HepG2 (cell line): ENCODE data around the gene MAP3K14. TPM values are rescaled to one million over a fixed set of nuclear protein-coding genes. Genes with fewer than 3 reads are reported as not detected.

Source experiments
- AHR ChIP-seq: IDR thresholded peaks from 2 replicates; pipeline ENCODE4 v1.6.1; 2018; ENCODE audit warnings: missing genetic modification reagents, missing compliant biosample characterization
- ELF1 ChIP-seq: sonication (generic); formaldehyde crosslinking; IDR thresholded peaks from 2 replicates; pipeline ENCODE4 v1.4.0; 2020; ENCODE audit warnings: missing genetic modification reagents
- ELF3 ChIP-seq: IDR thresholded peaks from 2 replicates; pipeline ENCODE4 v1.6.1; 2016; ENCODE audit warnings: missing genetic modification reagents, missing compliant biosample characterization
- ETV5 ChIP-seq: IDR thresholded peaks from 2 replicates; pipeline ENCODE4 v1.6.1; 2018; ENCODE audit warnings: missing biosample characterization, missing genetic modification reagents, inconsistent platforms, borderline replicate concordance
- GABPA ChIP-seq, 2 experiments: IDR thresholded peaks; 2 replicates each; pipeline ENCODE4 v1.6.1; 2011 to 2016; ENCODE audit warnings: low read depth in 2 of 2, low read length in 1 of 2, missing biosample characterization in 1 of 2, missing genetic modification characterization in 1 of 2
- KAT2B ChIP-seq: fragments of 150-350 bp; IDR thresholded peaks from 2 replicates; pipeline ENCODE4 v1.6.1; 2014; ENCODE audit warnings: low read depth, low read length, borderline replicate concordance
- KLF6 ChIP-seq: IDR thresholded peaks from 2 replicates; pipeline ENCODE4 v1.8.0; 2016; ENCODE audit warnings: missing biosample characterization, missing genetic modification reagents
- MTF2 ChIP-seq: sonication (generic); formaldehyde crosslinking; IDR thresholded peaks from 2 replicates; pipeline ENCODE4 v1.5.0; 2020; ENCODE audit warnings: missing genetic modification reagents, borderline replicate concordance
- RXRA ChIP-seq: sonication (generic); formaldehyde crosslinking; IDR thresholded peaks from 2 replicates; pipeline ENCODE4 v1.5.1; 2020; ENCODE audit warnings: missing genetic modification reagents
- ZBTB38 ChIP-seq: sonication (generic); formaldehyde crosslinking; IDR thresholded peaks from 2 replicates; pipeline ENCODE4 v1.5.1; 2020; ENCODE audit warnings: mild to moderate bottlenecking, missing genetic modification reagents
- ZFX ChIP-seq: sonication (generic); formaldehyde crosslinking; IDR thresholded peaks from 2 replicates; pipeline ENCODE4 v1.4.0; 2020; ENCODE audit warnings: mild to moderate bottlenecking, low read depth, missing genetic modification reagents, moderate library complexity
- ZNF614 ChIP-seq: IDR thresholded peaks from 2 replicates; pipeline ENCODE4 v1.6.1; 2018; ENCODE audit warnings: missing biosample characterization, missing genetic modification reagents, inconsistent platforms, borderline replicate concordance
- polyA plus RNA-seq, 8 experiments: library from polyadenylated mRNA; depleted of rRNA in 3 of 8; stranded (reverse) in 7 of 8; unstranded in 1 of 8; fragments of >200 nt; fragmentation: Illumina TruSeq in 4 of 8; extraction: Trizol in 4 of 8; gene quantifications; 2 replicates each; pipeline versions ENCODE4 v1.2.1 to v1.2.3, GENCODE V29; 2011 to 2016; ENCODE audit warnings: low read depth in 4 of 8, missing spikeins in 1 of 8, mixed read lengths in 1 of 8; ENCODE audit not compliant: insufficient read depth in 1 of 8
- total RNA-seq, 5 experiments: library from RNA; depleted of rRNA; stranded (reverse); fragments of >200 nt; fragmentation: Illumina TruSeq; extraction: Trizol; gene quantifications; 2 replicates each; pipeline ENCODE4 v1.2.3, GENCODE V29; 2016; ENCODE audit warnings: low read depth in 1 of 5
- TF ChIP-seq, protein P1 (sequence below): sonication (generic); formaldehyde crosslinking; IDR thresholded peaks from 2 replicates; pipeline ENCODE4 v1.5.1; 2020; ENCODE audit warnings: mild to moderate bottlenecking, missing genetic modification reagents, moderate library complexity
- TF ChIP-seq, protein P2 (sequence below): sonication (generic); formaldehyde crosslinking; IDR thresholded peaks from 2 replicates; pipeline ENCODE4 v1.5.1; 2020; ENCODE audit warnings: missing genetic modification reagents, mild to moderate bottlenecking, borderline replicate concordance

Gene MAP3K14
- total and polyA plus RNA-seq, 2 of the 13 experiments (the other 11 are each of a cell fraction or from before 2014, with no cell fraction given): 2.6 TPM

DNA sequence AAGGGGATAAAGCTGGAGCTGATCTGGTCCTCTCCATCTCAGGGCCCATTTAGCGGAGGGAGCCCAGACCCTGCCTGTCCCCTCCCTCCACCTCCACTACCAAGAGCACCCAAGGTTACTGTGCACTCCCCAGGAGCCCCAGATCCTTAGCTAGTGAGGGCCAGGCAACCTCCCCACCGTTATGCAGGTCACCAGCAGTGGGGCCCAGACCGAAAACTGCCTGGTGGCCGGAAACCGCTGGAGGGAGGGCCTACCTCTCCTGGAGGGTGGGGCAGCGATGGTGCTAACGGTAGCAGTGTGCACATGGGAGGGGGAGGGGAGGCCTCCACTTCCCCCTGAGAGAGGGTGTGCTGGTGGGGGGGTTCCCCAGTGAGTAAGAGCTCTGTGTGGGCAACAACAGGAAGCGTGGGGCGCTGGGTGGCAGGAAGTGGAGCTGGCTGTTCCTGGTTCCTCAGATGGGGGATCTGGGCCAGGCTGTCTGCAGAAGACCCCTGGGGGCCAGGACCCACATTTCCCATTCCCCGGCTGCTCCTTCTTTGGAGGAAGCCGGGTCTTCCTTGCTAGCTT is 90.8 kb downstream of the MAP3K14 start (continued):
- TF ChIP-seq, protein P1, sequence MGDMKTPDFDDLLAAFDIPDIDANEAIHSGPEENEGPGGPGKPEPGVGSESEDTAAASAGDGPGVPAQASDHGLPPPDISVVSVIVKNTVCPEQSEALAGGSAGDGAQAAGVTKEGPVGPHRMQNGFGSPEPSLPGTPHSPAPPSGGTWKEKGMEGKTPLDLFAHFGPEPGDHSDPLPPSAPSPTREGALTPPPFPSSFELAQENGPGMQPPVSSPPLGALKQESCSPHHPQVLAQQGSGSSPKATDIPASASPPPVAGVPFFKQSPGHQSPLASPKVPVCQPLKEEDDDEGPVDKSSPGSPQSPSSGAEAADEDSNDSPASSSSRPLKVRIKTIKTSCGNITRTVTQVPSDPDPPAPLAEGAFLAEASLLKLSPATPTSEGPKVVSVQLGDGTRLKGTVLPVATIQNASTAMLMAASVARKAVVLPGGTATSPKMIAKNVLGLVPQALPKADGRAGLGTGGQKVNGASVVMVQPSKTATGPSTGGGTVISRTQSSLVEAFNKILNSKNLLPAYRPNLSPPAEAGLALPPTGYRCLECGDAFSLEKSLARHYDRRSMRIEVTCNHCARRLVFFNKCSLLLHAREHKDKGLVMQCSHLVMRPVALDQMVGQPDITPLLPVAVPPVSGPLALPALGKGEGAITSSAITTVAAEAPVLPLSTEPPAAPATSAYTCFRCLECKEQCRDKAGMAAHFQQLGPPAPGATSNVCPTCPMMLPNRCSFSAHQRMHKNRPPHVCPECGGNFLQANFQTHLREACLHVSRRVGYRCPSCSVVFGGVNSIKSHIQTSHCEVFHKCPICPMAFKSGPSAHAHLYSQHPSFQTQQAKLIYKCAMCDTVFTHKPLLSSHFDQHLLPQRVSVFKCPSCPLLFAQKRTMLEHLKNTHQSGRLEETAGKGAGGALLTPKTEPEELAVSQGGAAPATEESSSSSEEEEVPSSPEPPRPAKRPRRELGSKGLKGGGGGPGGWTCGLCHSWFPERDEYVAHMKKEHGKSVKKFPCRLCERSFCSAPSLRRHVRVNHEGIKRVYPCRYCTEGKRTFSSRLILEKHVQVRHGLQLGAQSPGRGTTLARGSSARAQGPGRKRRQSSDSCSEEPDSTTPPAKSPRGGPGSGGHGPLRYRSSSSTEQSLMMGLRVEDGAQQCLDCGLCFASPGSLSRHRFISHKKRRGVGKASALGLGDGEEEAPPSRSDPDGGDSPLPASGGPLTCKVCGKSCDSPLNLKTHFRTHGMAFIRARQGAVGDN: peak; percentile 56; the same call in 1 of the 2 replicates
- TF ChIP-seq AHR (no peak), RXRA (CRISPR knock-in tag) (peak; percentile 36; the same call in 1 of the 2 replicates), ZBTB38 (0 out of 2 replicates have a peak, but pooled peaks have one; percentile 26), KLF6 (CRISPR knock-in tag) (no peak; the same call in 1 of the 2 replicates), ZFX (CRISPR knock-in tag) (peak; percentile 59; the same call in 1 of the 2 replicates), KAT2B (no peak), ZNF614 (CRISPR knock-in tag) (peak; percentile 54; the same call in 1 of the 2 replicates), ETV5 (CRISPR knock-in tag) (peak; percentile 60; the same call in 1 of the 2 replicates), GABPA (IDR thresholded peaks at IDR 0.05; ENCODE audit: low read depth, low read length) (peak; percentile 26; the same call in 1 of the 2 replicates), GABPA (CRISPR knock-in tag; IDR thresholded peaks at IDR 0.05; ENCODE audit: low read depth) (peak; percentile 45; the same call in 1 of the 2 replicates), ELF3 (CRISPR knock-in tag) (peak; percentile 62), MTF2 (CRISPR knock-in tag) (0 out of 2 replicates have a peak, but pooled peaks have one; percentile 5), ELF1 (CRISPR knock-in tag) (peak; percentile 54; the same call in 1 of the 2 replicates)
- TF ChIP-seq, protein P2, sequence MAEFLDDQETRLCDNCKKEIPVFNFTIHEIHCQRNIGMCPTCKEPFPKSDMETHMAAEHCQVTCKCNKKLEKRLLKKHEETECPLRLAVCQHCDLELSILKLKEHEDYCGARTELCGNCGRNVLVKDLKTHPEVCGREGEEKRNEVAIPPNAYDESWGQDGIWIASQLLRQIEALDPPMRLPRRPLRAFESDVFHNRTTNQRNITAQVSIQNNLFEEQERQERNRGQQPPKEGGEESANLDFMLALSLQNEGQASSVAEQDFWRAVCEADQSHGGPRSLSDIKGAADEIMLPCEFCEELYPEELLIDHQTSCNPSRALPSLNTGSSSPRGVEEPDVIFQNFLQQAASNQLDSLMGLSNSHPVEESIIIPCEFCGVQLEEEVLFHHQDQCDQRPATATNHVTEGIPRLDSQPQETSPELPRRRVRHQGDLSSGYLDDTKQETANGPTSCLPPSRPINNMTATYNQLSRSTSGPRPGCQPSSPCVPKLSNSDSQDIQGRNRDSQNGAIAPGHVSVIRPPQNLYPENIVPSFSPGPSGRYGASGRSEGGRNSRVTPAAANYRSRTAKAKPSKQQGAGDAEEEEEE (CRISPR knock-in tag): no peak
